ENCODE data around the gene CHRM2. TPM values are rescaled to one million over a fixed set of nuclear protein-coding genes. Genes with fewer than 3 reads are reported as not detected.

Gene CHRM2
- total and polyA plus RNA-seq, 2 of the 4 experiments (the other 2 are of a cell fraction): 79.3 to 184 TPM

- no peak for ATAC-seq (ENCODE audit: low read depth)
- peak overlapping the region; percentile 37; the same call in 1 of the 2 replicates for H3K18ac ChIP-seq (ENCODE audit: low read depth, low read length)
- H3K9ac ChIP-seq (ENCODE audit: low read depth, low read length): no peak overlapping the region
- H3K4me1 ChIP-seq (ENCODE audit: control insufficient read depth, insufficient read depth, low read length): peaks cover 18% of the 10 kb centered on the region
- no peak for TF ChIP-seq RAD21 (IDR thresholded peaks at IDR 0.05; ENCODE audit: low read length)
- TF ChIP-seq CEBPB (IDR thresholded peaks at IDR 0.05; ENCODE audit: low read depth, low read length): no peak
- TF ChIP-seq RFX5 (IDR thresholded peaks at IDR 0.05; ENCODE audit: low read depth, low read length): no peak
- no peak for TF ChIP-seq BHLHE40 (IDR thresholded peaks at IDR 0.05; ENCODE audit: low read depth, low read length)
- TF ChIP-seq NFE2L2 (IDR thresholded peaks at IDR 0.05; ENCODE audit: low read depth, low read length): no peak
- TF ChIP-seq MXI1 (IDR thresholded peaks at IDR 0.05; ENCODE audit: borderline replicate concordance, low read depth, low read length): no peak
- no peak for TF ChIP-seq ELK1 (IDR thresholded peaks at IDR 0.05; ENCODE audit: borderline replicate concordance, low read depth, low read length)
- no peak for TF ChIP-seq RCOR1 (IDR thresholded peaks at IDR 0.05; ENCODE audit: insufficient replicate concordance, low read length)
- no peak for TF ChIP-seq POLR2A (IDR thresholded peaks at IDR 0.05; ENCODE audit: low read depth, low read length)
- no peak for TF ChIP-seq FOS (IDR thresholded peaks at IDR 0.05; ENCODE audit: low read depth, low read length)
- H2AFZ ChIP-seq (replicated peaks; ENCODE audit: low read length, poor library complexity): no peak overlapping the region
- H3K9me3 ChIP-seq (ENCODE audit: control insufficient read depth, insufficient read depth, low read length): no peaks in the 10 kb centered on the region
- H3K27ac ChIP-seq (ENCODE audit: insufficient read depth, low read length): peak overlapping the region; percentile 70; the same call in 1 of the 2 replicates
- H4K91ac ChIP-seq (ENCODE audit: insufficient read depth, low read depth, low read length): 0 out of 2 replicates have a peak overlapping the region, but pooled peaks have one; percentile 8
- H3K27me3 ChIP-seq (ENCODE audit: control insufficient read depth, insufficient read depth, low read length): no peaks in the 10 kb centered on the region
- in situ Hi-C loops (cut with MboI; ENCODE audit: low sequenced_read_pairs): no loop called here
- intact Hi-C loops (cut with micrococcal nuclease): loop anchor here (5.0 kb wide), 1 partner anchor 49 kb away; no protein-coding TSS in a partner anchor
- no TSS peak for BruUV-seq (replicated peaks)
- peak overlapping the region; percentile 63 for H4K5ac ChIP-seq (ENCODE audit: low read depth, low read length)
- peak overlapping the region; percentile 20; the same call in 1 of the 2 replicates for H2BK20ac ChIP-seq (ENCODE audit: low read depth, low read length)
- H3K79me1 ChIP-seq (ENCODE audit: low read depth in 1 of 2, low read length in 2 of 2): peaks cover 29 to 69% of the 10 kb centered on the region in 2 experiments
- H2AK9ac ChIP-seq (replicated peaks; ENCODE audit: low read depth, low read length, poor library complexity): no peak overlapping the region
- H3K4ac ChIP-seq (ENCODE audit: low read depth, low read length): peak overlapping the region; percentile 13; the same call in 1 of the 2 replicates
- no peak overlapping the region for H4K8ac ChIP-seq (ENCODE audit: low read depth in 2 of 2, low read length in 2 of 2)
- peak overlapping the region; percentile 27; the same call in 1 of the 2 replicates for H3K4me2 ChIP-seq (ENCODE audit: low read depth, low read length)
- ChIA-PET CTCF (interaction anchor here (0.6 kb wide), 1 partner anchor 681 kb away, joined by 3 read pairs; no protein-coding TSS in a partner anchor), POLR2A (ENCODE audit: unreplicated experiment) (no interaction called here)
- peaks cover 3% of the 10 kb centered on the region for H3K9me1 ChIP-seq (ENCODE audit: insufficient read depth, low read length)
- no peak for DNase-seq
- peaks cover 2% of the 10 kb centered on the region; the same call in 1 of the 2 replicates for H4K20me1 ChIP-seq (ENCODE audit: insufficient read depth, low read length)
- peak overlapping the region; percentile 48 for H2BK5ac ChIP-seq (ENCODE audit: low read depth, low read length, poor library complexity, severe bottlenecking)
- H3K4me3 ChIP-seq (ENCODE audit: insufficient read depth, low read depth, low read length): no peak overlapping the region
- dilution Hi-C loops (cut with HindIII; ENCODE audit: low sequenced_read_pairs, unreplicated experiment): no loop called here
- no peak overlapping the region for H2BK15ac ChIP-seq (ENCODE audit: low read depth, low read length)
- H2BK120ac ChIP-seq (ENCODE audit: low read depth, low read length): peak overlapping the region; percentile 18
- peak overlapping the region; percentile 43; the same call in 1 of the 2 replicates for H3K23ac ChIP-seq (ENCODE audit: low read depth, low read length)
- peaks cover 20% of the 10 kb centered on the region for H3K36me3 ChIP-seq (ENCODE audit: control insufficient read depth, insufficient read depth, low read length)
- H3K56ac ChIP-seq (ENCODE audit: extremely low read depth, insufficient read depth, low read length): no peak overlapping the region
- WGBS, 2 experiments (ENCODE audit: extremely low coverage in 2 of 2, insufficient read length in 1 of 2): no CpG with 5 or more reads among the region's 1 CpG
- H2AK5ac ChIP-seq (ENCODE audit: low read depth, low read length): no peak overlapping the region
- no peak overlapping the region; the same call in 1 of the 2 replicates for H3K14ac ChIP-seq (replicated peaks; ENCODE audit: low read depth, low read length)
These were observed 74.5 kb downstream of the CHRM2 start for GRCh38 chr7:136942994-136943393.
